Ovary (tissue), 3 donors: ENCODE results near the gene GP5.

ENCODE experiments used
- CTCF ChIP-seq, 3 donors: fragments of 450-650 bp in 2 of 3; fragments of 200-600 bp in 1 of 3; IDR thresholded peaks; one replicate each; pipeline versions ENCODE4 v1.5.1 to v1.8.0; 2016 to 2022; ENCODE audit warnings: antibody characterized with exemption in 3 of 3, mild to moderate bottlenecking in 1 of 3
- EP300 ChIP-seq: sonication (generic); formaldehyde crosslinking; IDR thresholded peaks from one replicate; pipeline ENCODE4 v1.6.1; 2017; ENCODE audit warnings: antibody characterized with exemption
- POLR2A ChIP-seq: fragments of 450-650 bp; IDR thresholded peaks from one replicate; pipeline ENCODE4 v1.6.1; 2017; ENCODE audit warnings: antibody characterized with exemption, mild to moderate bottlenecking, moderate library complexity
- donor health status: DM: no; HTN: no; CAD: no.

- TF ChIP-seq CTCF (IDR thresholded peaks at IDR 0.05) (no peak), EP300 (no peak), POLR2A (no peak)
These were observed 44.8 kb upstream of the GP5 start for GRCh38 chr3:194443901-194444300.
